ENCODE data around the gene PACS2. TPM values are rescaled to one million over a fixed set of nuclear protein-coding genes. Genes with fewer than 3 reads are reported as not detected.
"Not testable (repeated sequence)": the region's sequence is repeated elsewhere in the genome, so short reads cannot be mapped to it uniquely, and the experiment has no call there.

Gene PACS2
- total RNA-seq, 2 experiments from 2014 or later = 57.7 to 61.5 TPM

DNA sequence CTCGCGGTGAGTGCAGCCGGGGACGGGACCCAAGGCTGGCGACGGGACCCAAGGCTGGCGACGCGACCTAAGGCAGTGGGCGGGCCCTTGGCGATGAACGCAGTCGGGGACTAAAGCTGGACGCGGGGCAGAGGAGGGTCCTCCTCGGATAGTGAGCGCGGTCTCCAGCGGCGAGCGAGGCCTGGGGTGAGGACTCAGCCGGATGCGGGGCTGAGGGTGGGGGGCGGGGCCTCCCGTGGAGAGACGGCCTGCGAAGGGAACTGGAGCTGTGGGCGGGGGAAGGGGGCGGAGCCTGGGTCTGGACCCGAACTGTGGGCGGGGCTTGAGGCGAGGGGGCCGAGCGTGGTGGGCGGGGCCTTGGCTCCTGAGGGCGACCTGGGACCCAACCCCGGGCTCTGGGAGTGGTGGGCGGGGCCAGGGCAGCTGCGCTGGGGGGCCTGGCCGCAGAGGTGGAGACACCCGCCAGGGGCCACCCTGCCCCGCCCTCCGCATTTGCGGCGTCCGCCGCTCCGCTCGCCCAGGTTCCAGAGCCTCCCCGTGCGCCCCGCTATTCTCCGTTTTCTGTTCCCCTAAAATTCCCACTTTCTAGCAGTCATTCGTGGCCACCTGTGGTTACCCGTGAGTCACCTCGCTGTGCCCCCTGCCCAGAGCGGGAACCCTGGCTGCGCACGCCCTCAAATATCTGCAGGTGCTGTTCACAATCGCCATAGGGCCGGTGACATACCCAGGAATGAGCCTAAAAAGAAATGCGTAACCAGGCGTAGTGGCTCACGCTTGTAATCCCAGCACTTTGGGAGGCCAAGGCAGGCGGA, 13.2 kb upstream of the PACS2 start:
- ATAC-seq (ENCODE audit: poor library complexity) = peak; percentile 76
- no peaks in the 10 kb centered on the region for H3K27me3 Mint-ChIP-seq

DNA sequence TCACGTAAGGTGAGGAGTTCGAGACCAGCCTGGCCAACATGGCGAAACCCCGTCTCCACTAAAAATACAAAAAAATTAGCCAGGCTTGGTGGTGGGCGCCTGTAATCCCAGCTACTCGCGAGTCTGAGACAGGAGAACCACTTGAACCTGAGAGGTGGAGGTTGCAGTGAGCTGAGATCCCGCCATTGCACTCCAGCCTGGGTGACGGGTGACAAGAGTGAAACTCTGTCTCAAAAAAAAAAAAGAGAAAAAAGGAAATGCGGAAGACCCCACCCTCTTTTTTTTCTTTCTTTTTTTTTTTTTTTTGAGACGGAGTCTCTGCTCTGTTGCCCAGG, 12.7 kb upstream of the PACS2 start:
- not testable (repeated sequence) for H3K36me3 Mint-ChIP-seq (ENCODE audit: low read depth); ATAC-seq (ENCODE audit: poor library complexity); H3K36me3 ChIP-seq (ENCODE audit: insufficient read depth, low read length); H3K27me3 Mint-ChIP-seq; H3K27me3 ChIP-seq (ENCODE audit: control insufficient read depth in 1 of 2, insufficient read depth in 2 of 2, low read length in 2 of 2); H3K9me3 ChIP-seq (ENCODE audit: control insufficient read depth in 1 of 2, insufficient read depth in 1 of 2, low read length in 2 of 2); H3K9me3 Mint-ChIP-seq; DNase-seq
- H3K27ac ChIP-seq (ENCODE audit: low read depth in 1 of 2, low read length in 2 of 2) = peak overlapping the region in 1 of 2 donors; percentile 40
- Mint-ChIP-seq H3K27ac (peak overlapping the region; percentile 85), H3K4me1 (ENCODE audit: low read depth) (peaks cover 46% of the 10 kb centered on the region), H3K4me3 (peak overlapping the region; percentile 98)
- intact Hi-C loops (cut with DNase I, micrococcal nuclease) = loop anchor here (1.0 to 5.0 kb wide), 6 partner anchors 12 to 210 kb away; partner anchors contain the start of genes NUDT14 (in 1 of the 2) and PACS2 (in 1 of the 2)
- H3K4me1 ChIP-seq (ENCODE audit: insufficient read depth, low read length) = peaks cover 37% of the 10 kb centered on the region
- CTCF ChIA-PET = interaction anchor here (0.7 to 1.6 kb wide), 3 partner anchors 13 to 179 kb away, joined by 3 to 5 read pairs (median 3); partner anchors contain the start of gene PACS2
- peak overlapping the region; percentile 71 for H3K4me3 ChIP-seq (ENCODE audit: low read length)
- POLR2A ChIA-PET = interaction anchor here (1.4 to 2.9 kb wide), 6 partner anchors 9 to 549 kb away, joined by 6 to 38 read pairs (median 12); partner anchors contain the start of genes BTBD6, PACS2, SIVA1 and TEDC1

More for the DNA sequence above, 13.2 kb upstream of the PACS2 start:
- Histone ChIP-seq H3K4me1 (ENCODE audit: insufficient read depth, low read length) (peaks cover 37% of the 10 kb centered on the region), H3K27me3 (ENCODE audit: control insufficient read depth in 1 of 2, insufficient read depth in 2 of 2, low read length in 2 of 2) (no peaks in the 10 kb centered on the region), H3K4me3 (ENCODE audit: low read length) (peak overlapping the region; percentile 71), H3K9me3 (ENCODE audit: control insufficient read depth in 1 of 2, insufficient read depth in 1 of 2, low read length in 2 of 2) (no peaks in the 10 kb centered on the region), H3K27ac (ENCODE audit: low read depth in 1 of 2, low read length in 2 of 2) (peak overlapping the region; percentile 79 to 88), H3K36me3 (ENCODE audit: insufficient read depth, low read length) (no peaks in the 10 kb centered on the region)
- intact Hi-C loops (cut with DNase I, micrococcal nuclease) = loop anchor here (1.0 to 5.0 kb wide), 6 partner anchors 13 to 209 kb away; partner anchors contain the start of genes NUDT14 (in 1 of the 2) and PACS2 (in 1 of the 2)
- Mint-ChIP-seq H3K9me3 (no peaks in the 10 kb centered on the region), H3K4me1 (ENCODE audit: low read depth) (peaks cover 46% of the 10 kb centered on the region), H3K4me3 (peak overlapping the region; percentile 98), H3K27ac (peak overlapping the region; percentile 85), H3K36me3 (ENCODE audit: low read depth) (peaks cover 9% of the 10 kb centered on the region)
- TF ChIP-seq, protein P1, sequence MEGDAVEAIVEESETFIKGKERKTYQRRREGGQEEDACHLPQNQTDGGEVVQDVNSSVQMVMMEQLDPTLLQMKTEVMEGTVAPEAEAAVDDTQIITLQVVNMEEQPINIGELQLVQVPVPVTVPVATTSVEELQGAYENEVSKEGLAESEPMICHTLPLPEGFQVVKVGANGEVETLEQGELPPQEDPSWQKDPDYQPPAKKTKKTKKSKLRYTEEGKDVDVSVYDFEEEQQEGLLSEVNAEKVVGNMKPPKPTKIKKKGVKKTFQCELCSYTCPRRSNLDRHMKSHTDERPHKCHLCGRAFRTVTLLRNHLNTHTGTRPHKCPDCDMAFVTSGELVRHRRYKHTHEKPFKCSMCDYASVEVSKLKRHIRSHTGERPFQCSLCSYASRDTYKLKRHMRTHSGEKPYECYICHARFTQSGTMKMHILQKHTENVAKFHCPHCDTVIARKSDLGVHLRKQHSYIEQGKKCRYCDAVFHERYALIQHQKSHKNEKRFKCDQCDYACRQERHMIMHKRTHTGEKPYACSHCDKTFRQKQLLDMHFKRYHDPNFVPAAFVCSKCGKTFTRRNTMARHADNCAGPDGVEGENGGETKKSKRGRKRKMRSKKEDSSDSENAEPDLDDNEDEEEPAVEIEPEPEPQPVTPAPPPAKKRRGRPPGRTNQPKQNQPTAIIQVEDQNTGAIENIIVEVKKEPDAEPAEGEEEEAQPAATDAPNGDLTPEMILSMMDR (IDR thresholded peaks at IDR 0.05) = no peak
- CTCF ChIA-PET = interaction anchor here (0.7 to 1.6 kb wide), 10 partner anchors 9 to 211 kb away, joined by 3 to 6 read pairs (median 4); partner anchors contain the start of genes BTBD6 and PACS2
- peak; percentile 93 to 100 (median 98) for DNase-seq
- POLR2A ChIA-PET = interaction anchor here (0.6 to 2.9 kb wide), 22 partner anchors 9 to 1917 kb away, joined by 3 to 95 read pairs (median 5); partner anchors contain the start of genes BTBD6, CDCA4, GPR132 and NUDT14

DNA sequence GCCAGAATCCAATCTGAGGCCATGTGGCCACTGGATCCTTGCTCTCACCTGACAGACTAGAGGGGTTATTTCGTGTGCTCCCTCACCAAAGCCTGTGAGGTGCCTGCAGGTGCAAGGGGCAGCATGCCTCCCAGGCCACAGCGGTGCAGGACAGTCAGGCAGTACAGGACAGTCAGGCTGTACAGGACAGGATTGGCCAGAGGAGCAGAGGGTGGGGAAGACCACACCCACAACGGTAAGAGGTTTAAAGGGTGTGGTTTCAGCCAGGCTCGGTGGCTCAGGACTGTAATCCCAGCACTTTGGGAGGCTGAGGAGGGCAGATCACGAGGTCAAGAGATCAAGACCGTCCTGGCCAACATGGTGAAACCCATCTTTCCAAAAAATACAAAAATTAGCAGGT, 10.6 kb upstream of the PACS2 start:
- Mint-ChIP-seq H3K9me3 (no peaks in the 10 kb centered on the region), H3K27ac (peak overlapping the region; percentile 85), H3K36me3 (ENCODE audit: low read depth) (peaks cover 9% of the 10 kb centered on the region), H3K4me3 (peak overlapping the region; percentile 84), H3K27me3 (no peaks in the 10 kb centered on the region), H3K4me1 (ENCODE audit: low read depth) (peaks cover 41% of the 10 kb centered on the region)
- TF ChIP-seq, protein P1 (IDR thresholded peaks at IDR 0.05) = no peak
- no peaks in the 10 kb centered on the region for H3K36me3 ChIP-seq (ENCODE audit: insufficient read depth, low read length)
- DNase-seq = no peak
- H3K4me3 ChIP-seq (ENCODE audit: low read length) = no peak overlapping the region
- no peak overlapping the region for H3K27ac ChIP-seq (ENCODE audit: low read depth in 1 of 2, low read length in 2 of 2)
- ChIA-PET CTCF (no interaction called here), POLR2A (interaction anchor here (0.8 kb wide), 1 partner anchor 12 kb away, joined by 3 read pairs; no protein-coding TSS in a partner anchor)
- no peaks in the 10 kb centered on the region for H3K27me3 ChIP-seq (ENCODE audit: control insufficient read depth in 1 of 2, insufficient read depth in 2 of 2, low read length in 2 of 2)
- peaks cover 32% of the 10 kb centered on the region for H3K4me1 ChIP-seq (ENCODE audit: insufficient read depth, low read length)
- H3K9me3 ChIP-seq (ENCODE audit: control insufficient read depth in 1 of 2, insufficient read depth in 1 of 2, low read length in 2 of 2) = no peaks in the 10 kb centered on the region
- ATAC-seq (ENCODE audit: poor library complexity) = no peak
- intact Hi-C loops (cut with DNase I, micrococcal nuclease) = loop anchor here (5.0 kb wide), 3 partner anchors 48 to 212 kb away; no protein-coding TSS in a partner anchor

Measured in CD4-positive, alpha-beta T cell (primary cell).